HG02610 (cell line): ENCODE results near the gene POC1B.

Experiments used
- ATAC-seq: cut with Tn5 transposase; IDR thresholded peaks from one replicate; pipeline ENCODE4 v1.9.1; 2021; ENCODE audit warnings: mild to moderate bottlenecking, moderate library complexity; ENCODE audit not compliant: unreplicated experiment

The POC1B gene

GRCh38 chr12:89525824-89526770, at the start of gene POC1B:
Gene POC1B (minus strand): TSS chr12:89526047. CDS start chr12:89525895, 152 bp downstream.
- peak; percentile 65 for ATAC-seq

GRCh38 chr12:89575374-89575773, 49.5 kb upstream of the POC1B start:
- ATAC-seq, result no peak

DNA sequence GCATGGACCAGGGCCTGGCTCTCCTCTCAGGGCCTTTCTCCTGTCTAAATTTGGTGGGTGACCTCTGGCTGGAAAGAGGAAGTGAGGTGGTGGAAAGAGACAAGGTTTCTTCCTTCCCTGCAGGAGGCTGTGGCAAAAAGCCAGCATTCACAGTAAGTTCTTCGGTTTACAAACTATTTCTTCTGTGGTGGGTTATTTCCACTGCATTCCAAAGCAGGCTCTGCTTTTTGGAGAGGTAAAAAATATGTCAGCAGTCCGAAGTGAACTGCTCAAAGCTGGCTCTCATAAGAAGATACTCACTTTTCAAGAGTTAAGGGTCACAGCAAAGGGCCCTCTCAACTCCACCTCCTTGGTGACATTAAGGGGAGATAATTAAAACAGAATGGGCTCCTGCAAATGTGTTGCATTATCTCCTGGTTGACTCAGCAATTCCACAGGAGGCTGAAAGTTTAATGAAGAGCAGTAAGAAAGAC, 48.9 kb upstream of the POC1B start:
- ATAC-seq, result no peak

DNA sequence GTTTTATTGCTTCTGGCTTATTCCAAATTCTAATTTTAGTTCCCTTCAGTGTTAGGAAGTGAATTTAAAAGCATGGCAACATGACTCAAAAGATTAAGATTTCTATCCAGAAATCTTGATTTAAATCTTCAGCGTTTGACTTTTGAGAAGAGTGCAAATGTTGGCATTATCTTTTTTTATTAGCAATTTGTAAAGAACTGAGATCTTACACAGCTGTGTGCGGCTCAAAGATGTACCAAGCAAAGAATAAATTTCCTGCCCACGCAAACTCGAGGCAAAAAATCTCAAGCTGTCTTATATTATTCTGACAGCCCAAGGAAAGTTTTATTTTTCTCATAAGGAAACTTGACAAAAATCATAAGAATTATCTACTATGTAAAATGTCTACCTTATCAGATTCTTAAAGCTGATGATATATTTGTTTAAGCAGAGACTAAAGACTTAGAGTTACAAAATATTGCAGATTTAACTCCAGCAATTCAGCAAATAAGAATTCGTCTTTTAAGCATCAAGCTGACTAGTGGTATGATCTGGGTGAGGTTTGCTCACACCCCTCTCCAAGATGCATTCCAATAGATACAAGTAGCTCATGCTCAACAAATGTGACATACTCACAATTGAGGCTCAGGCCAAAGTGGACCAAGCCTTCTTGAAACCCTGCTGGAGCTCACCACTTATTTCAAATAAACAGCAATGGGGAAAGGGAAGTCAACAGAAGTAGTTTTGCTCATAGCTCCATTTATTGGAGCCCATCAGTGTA, 47.4 kb upstream of the POC1B start:
- no peak for ATAC-seq

DNA sequence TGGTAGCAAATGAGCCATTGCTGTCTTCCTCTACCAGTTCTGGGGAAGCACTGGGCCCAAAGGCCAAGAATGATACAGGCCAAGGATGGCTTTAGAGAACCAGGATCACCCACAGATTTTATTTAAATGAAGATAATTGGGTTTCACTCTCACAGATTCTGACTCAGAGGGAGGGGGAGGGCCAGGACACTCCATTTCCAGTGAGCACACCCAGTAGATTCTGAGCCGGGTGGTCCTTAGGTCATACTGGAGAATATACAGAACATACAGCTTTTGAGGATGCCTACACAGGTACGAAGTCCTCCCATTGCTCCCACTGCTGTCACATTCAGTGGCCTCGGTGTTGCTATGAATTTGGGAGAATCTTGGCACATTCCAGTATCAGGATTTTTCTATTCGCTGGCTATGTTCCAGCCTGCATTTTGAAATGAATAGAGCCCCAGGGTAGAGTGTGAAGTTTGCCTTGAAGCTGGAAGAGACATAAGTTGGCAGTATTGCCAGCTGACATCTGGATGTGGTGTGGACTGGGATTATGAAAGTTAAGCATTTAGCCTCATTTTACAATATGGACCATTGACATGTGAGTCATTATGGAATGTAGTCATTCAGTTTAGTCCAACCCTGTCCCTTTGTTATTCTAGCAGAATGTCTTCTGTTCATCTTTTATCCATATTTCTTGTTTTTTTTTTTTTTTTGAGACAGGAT, 45.8 kb upstream of the POC1B start:
- no peak for ATAC-seq

DNA sequence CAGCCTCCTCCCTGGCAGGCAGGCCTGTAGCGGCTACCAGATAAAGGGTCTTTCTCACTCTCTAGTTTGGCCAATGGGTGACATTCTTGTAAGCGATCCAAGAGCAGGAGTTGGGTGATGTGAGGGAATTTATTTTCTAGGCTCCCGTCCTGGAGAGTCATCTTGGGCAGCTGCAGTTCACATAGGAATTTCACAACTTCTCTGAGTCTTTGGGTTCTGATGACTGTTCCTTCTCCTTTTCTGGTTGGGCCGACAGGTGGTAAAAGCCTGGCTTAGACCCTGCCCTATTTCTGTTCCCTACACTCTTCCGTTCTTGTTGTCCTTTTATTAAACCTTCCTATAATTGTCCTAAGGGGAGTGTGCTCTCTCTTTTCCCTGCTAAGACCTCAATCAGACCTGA, 42.6 kb upstream of the POC1B start:
- ATAC-seq, result no peak

DNA sequence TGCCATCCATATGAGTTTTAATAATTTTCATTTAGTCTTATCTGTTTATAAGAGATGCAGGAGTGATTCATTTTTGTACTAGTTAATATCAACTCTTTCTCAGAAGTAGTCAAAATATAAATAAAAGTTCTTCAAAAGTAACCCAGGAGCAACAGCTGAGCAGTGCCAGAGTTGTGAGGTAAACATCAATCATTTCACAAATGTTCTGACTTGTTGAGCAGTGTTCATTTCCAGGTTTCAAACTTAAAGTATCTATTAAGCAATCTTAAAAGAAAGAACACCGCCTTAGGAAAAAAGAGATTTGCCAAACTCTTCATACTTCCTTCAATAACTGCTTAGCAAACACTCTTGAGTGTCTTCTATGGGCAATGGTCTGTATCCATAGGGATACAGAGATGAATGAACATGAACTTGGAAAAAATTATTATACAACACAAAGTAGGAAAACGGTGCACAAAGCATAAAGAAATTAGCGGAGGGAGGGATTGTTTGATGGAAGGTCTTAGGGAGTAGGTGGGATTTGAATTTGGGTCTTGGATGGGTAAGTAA, 41.9 kb upstream of the POC1B start:
- ATAC-seq, result no peak

DNA sequence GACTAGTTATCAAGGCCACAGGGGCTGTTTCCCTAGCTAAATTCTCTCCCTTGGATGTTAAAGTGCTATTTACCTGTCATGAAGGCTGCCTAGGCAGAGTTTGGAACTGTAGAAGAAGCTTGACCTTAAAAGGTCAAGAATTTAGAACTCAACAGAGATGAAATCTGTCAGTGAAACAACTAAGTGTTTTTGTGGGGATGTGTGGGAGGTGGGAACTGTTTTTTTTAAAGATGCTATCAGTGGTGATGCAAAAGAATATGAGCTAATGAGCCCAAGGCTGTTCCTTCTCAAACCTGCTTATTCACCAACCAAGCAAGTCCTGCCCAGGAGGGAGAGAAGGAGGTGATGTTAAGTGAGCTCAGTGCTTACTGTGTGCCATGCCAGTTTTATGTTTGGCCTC, 40.8 kb upstream of the POC1B start:
- no peak for ATAC-seq

GRCh38 chr12:89565002-89565401, 39.2 kb upstream of the POC1B start:
- no peak for ATAC-seq

GRCh38 chr12:89559753-89560152, 33.9 kb upstream of the POC1B start:
- ATAC-seq, result no peak

DNA sequence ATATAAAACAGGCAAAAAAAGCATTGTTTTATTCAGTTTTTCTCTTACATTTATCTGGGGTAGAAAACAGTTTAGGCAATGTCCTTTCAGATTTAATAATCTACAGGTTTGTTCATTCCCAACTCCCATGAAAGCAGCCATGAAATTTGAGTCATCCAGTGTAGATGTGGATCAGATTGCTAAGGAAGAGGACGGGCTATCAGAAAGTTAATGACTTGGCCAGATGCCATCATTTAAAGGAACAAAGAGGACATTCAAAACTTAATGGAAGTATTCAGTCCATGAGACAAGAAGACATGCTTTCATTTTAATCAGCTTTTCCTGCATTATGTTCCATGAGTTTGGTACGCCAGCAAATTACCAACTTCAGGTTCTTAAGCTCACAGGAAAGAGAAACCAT, 31.1 kb upstream of the POC1B start:
- no peak for ATAC-seq

- no peak for ATAC-seq
These were observed 26.5 kb upstream of the POC1B start for GRCh38 chr12:89552376-89552775.

DNA sequence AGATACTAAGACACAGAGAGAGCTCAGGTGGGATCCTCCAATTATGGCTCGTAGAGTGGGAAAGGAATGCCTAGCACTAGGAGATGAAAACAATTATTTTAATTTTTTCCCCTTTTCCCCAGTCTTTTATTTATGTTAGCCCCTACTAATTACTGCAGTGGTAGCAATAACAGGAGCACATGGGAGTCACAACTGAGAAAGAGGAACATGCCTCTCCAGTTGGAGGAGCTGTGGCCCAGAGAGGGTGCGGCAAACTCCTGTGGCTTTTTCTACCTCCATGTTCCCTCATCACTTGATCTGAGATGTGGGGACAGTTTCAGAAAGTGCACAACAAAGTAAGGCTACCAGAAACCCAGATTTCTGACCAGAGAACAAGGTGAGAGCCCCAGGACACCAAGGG, 25.9 kb upstream of the POC1B start:
- ATAC-seq, result no peak

DNA sequence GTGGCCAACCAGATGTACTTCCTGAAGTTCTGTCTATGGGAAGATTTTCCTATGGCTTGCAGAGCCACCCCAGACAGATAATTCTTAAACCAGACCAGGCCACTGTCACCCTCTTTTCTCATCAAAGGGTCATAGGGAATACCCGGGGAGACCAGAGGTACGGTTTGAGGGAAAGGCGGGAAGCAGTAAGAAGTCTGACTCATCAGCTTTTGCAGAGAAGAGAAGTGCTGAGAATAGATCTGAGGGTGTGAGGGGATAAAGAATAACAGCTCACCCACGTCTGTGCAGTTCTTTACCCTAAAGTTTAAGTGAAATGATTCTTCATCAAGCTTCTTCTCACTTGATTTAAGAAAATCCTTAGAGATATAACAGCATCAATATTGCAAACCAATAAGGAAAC, 21.3 kb upstream of the POC1B start:
- no peak for ATAC-seq

- no peak for ATAC-seq
These were observed 20.3 kb upstream of the POC1B start for GRCh38 chr12:89546151-89546550.

- peak; percentile 32 for ATAC-seq
These were observed 18.9 kb upstream of the POC1B start for GRCh38 chr12:89544681-89545184.

GRCh38 chr12:89544022-89544421, 18.2 kb upstream of the POC1B start:
- no peak for ATAC-seq

DNA sequence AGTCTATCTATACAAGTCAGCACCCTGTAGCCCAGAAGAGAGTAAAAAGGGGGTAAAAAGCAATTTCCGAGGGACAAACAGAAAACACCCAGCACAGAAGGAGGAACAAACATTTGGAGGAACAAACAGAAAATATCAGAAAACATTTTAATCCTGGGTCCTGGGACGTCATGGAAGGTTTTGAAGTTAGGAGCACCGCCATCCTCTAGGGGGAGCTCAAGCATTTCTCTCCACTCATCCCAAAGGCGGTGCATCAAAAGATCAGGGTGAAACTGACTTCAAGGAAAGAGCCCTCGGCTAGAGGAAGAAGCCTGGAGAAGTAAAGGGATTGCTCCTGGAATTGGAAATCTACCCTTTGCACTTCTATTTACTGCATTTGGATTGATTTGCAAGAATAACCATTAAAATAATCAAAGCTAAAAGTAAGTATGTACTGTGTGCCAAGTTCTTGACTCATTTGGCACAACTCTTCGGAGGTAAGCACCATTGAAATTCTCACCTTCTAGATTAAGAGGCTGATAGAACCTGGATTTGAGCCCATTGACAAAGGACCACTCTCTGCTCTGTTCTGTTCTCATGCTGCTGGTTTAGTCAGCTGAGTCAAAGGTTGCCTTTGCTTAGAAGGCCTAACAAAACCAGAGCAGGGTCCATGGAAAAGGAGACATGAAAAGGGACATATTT, 17.2 kb upstream of the POC1B start:
- ATAC-seq, result peak; percentile 70

DNA sequence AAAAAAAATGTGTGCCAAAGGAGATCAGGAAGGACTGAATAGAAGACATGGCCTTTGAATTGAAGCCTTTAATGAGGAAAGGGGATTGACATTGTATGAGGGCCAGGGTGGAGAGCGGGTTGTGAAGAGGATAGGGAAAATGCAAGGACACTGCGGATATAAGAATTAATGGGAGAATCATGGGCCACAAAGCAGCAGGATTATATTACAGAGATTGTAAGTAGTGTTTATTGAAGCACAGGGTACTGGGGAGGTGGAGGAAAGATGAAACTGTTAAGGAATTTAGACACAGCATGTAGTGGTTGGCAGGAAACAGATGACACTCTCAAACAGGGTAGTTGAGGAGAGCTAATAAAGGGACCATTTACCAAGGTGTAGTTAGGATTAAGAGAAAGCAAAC, 16.4 kb upstream of the POC1B start:
- no peak for ATAC-seq

DNA sequence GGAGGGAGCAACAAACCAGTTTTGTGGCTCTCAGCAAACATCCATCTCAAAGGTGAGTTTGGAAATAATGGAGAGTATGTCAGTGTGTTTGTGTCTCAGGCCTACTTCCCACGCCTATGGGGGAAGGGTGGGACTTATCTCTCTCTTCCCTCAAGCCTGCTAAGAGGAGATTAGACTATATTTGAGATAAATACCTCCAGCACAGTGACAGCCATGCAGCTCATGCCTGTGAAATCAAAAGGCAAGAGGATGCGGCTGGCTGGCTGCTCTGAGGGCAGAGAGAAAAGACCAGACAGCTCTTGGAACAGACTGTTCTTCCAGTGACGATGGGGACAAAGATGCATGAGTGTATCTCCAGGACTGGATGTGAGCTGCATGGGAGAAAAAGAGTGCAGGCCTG, 14.7 kb upstream of the POC1B start:
- ATAC-seq, result no peak
